PFSK-1 (cell line): ENCODE results near the gene STBD1.

Experiments
- FOXP2 ChIP-seq: optimal IDR thresholded peaks from 2 replicates; pipeline ENCODE3; 2011; ENCODE audit warnings: borderline replicate concordance, control low read depth, inconsistent platforms; ENCODE audit not compliant: insufficient read depth; ENCODE audit errors: extremely low read length, extremely low read depth
- POLR2AphosphoS5 ChIP-seq: IDR thresholded peaks from 2 replicates; pipeline ENCODE4 v1.6.1; 2012; ENCODE audit warnings: low read depth, mild to moderate bottlenecking, control low read depth, low read length, moderate library complexity
- SIN3A ChIP-seq: IDR thresholded peaks from 2 replicates; pipeline ENCODE4 v1.6.1; 2012; ENCODE audit warnings: mild to moderate bottlenecking, low read length, moderate library complexity, borderline replicate concordance; ENCODE audit not compliant: insufficient read depth
- TAF1 ChIP-seq: IDR thresholded peaks from 2 replicates; pipeline ENCODE4 v1.6.1; 2012; ENCODE audit warnings: low read length, control low read depth, borderline replicate concordance; ENCODE audit not compliant: insufficient read depth
- TF ChIP-seq, protein P1 (sequence below), 2 experiments: IDR thresholded peaks; 2 replicates each; pipeline versions ENCODE4 v1.6.1 to v1.8.0; 2011 to 2012; ENCODE audit warnings: low read depth in 2 of 2, low read length in 2 of 2, control low read depth in 1 of 2, inconsistent platforms in 1 of 2, mild to moderate bottlenecking in 1 of 2, moderate library complexity in 1 of 2; ENCODE audit not compliant: insufficient read depth in 1 of 2

DNA sequence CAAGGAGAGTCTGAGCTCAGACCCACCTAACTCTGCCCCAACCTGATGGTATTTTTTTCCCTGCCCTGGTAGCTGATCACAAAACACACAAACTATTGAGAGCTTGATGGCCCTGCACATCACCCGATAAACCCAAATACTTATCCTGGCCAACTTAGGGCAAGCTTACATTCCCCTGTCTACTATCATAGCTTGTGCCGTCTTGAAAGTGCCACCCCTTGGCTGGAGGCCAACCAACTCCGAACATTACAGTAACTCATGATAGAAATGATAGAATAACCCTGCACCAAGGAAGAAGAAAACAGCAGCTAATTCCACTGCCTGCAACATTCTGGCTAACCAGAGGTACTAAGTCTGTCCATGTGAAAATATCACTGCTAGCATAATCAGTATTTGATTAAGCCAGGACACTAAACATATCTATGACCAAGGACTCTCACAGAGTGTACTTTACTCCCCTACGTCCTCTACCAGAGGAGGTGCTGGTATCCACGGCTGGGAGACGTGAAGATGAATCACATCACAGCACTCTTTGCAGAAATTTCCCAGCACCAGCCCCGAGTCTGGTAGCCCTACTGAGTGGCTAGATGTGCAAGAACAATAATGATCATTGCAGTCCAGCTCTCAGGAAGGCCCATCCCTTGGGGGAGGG is 8.9 kb downstream of the STBD1 start:
- TF ChIP-seq POLR2AphosphoS5 (no peak), TAF1 (no peak), SIN3A (no peak), FOXP2 (no peak)
- TF ChIP-seq, protein P1, sequence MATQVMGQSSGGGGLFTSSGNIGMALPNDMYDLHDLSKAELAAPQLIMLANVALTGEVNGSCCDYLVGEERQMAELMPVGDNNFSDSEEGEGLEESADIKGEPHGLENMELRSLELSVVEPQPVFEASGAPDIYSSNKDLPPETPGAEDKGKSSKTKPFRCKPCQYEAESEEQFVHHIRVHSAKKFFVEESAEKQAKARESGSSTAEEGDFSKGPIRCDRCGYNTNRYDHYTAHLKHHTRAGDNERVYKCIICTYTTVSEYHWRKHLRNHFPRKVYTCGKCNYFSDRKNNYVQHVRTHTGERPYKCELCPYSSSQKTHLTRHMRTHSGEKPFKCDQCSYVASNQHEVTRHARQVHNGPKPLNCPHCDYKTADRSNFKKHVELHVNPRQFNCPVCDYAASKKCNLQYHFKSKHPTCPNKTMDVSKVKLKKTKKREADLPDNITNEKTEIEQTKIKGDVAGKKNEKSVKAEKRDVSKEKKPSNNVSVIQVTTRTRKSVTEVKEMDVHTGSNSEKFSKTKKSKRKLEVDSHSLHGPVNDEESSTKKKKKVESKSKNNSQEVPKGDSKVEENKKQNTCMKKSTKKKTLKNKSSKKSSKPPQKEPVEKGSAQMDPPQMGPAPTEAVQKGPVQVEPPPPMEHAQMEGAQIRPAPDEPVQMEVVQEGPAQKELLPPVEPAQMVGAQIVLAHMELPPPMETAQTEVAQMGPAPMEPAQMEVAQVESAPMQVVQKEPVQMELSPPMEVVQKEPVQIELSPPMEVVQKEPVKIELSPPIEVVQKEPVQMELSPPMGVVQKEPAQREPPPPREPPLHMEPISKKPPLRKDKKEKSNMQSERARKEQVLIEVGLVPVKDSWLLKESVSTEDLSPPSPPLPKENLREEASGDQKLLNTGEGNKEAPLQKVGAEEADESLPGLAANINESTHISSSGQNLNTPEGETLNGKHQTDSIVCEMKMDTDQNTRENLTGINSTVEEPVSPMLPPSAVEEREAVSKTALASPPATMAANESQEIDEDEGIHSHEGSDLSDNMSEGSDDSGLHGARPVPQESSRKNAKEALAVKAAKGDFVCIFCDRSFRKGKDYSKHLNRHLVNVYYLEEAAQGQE (IDR thresholded peaks at IDR 0.05; ENCODE audit: insufficient read depth in 1 of 2, low read depth in 2 of 2, low read length in 2 of 2) = no peak
